ENCODE results near the gene ITIH5.

ITIH5 gene

DNA sequence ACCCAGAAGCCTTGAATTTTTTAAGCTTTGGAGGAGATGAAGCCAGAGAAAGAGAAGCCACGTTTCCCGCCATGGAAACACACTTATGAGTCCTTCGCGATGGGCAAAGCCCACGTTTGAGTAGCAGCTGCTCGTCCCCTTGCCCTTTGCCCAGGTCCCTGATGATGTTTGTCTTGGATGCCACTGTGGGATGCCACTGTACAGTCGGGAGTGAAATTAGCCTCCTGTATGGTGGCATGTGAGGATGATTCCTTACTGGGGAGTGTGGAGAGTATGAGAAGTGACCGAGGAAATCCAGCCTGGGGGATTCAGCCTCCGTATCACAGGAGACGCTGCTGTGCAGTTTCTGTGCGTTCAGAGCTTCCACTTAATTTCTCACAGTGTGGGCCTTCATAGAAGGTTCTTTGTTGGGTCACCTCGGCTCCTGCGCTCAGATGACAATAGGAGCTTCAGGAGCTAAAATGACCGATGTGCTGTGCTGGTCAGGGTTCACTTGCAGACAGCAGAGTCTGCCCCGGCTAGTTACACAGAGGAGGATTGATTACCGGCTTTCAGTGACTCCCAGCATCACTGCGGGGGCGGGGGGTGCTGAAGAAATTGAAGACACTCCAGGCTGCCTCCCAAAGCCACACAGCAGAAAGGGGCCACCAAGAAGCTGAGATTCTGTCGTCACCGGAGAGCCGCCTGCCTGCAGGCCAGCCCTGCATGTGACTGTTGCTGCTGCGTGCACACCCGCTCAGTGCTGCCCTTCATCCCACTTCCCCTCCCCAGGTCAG, 133.9 kb downstream of the ITIH5 start:
- TF ChIP-seq GATA1 (IDR thresholded peaks at IDR 0.05; ENCODE audit: low read depth, low read length) = no peak
- no peak for TF ChIP-seq POLR2A (IDR thresholded peaks at IDR 0.05; ENCODE audit: low read length)
- no peak for DNase-seq

DNA sequence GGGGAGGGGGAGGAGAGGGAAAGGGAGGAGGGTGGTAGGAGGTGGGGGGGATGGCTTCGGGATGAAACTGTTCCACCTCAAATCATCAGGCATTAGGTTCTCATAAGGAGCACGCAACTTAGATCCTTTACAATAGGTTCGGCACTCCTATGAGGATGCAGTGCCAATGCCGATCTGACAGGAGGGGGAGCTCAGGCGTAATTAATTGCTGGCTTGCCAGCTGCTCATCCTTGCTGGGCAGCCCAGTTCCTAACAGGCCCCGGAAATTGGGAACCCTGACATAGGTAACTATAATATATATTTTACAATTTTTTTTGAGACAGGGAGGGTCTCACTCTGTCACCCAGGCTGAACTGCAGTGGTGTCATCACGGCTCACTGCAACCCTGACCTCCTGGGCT, 137.1 kb downstream of the ITIH5 start:
- TF ChIP-seq POLR2A (IDR thresholded peaks at IDR 0.05; ENCODE audit: low read length) (no peak), GATA1 (IDR thresholded peaks at IDR 0.05; ENCODE audit: low read depth, low read length) (no peak)
- DNase-seq = no peak

DNA sequence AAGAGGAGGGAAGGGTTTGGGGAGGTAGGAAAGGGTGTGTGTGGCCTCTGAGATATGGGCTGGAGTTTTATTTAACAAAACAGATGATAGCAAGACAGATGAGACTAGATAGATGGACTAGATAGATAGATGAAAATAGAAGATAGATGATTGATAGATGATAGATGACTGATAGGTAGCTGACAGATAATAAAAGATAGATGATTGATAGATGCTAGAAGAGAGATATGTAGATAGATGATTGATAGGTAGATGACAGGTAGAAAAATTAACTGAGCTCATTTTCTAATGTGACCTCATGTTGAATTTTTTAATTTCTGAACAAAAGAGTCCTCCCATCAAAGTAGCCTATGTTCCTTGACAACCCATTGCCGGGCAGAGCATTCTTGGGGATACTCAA, 139.3 kb downstream of the ITIH5 start:
- DNase-seq = no peak
- no peak for TF ChIP-seq POLR2A (IDR thresholded peaks at IDR 0.05; ENCODE audit: low read length)
- no peak for TF ChIP-seq GATA1 (IDR thresholded peaks at IDR 0.05; ENCODE audit: low read depth, low read length)

DNA sequence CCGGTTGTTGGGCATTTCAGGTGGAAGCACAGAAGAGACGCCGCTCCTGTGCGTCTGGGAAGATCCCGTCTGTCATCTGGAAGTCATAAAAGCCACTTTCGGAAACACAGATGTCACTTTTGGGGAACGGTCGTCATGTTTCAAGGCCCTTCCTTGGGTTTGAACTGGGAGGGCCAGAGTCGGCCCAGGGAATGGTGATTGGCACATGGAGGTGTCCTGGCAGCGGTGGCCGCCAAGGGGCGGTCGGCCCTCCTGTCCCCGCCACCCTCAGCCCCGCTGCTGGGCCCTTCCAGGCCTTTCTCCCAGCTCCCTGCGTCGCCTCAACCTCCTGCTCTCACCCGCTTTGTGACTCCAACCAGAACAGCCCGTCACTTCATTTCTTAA, 140.8 kb downstream of the ITIH5 start:
- DNase-seq = no peak
- no peak for TF ChIP-seq GATA1 (IDR thresholded peaks at IDR 0.05; ENCODE audit: low read depth, low read length)
- no peak for TF ChIP-seq POLR2A (IDR thresholded peaks at IDR 0.05; ENCODE audit: low read length)

DNA sequence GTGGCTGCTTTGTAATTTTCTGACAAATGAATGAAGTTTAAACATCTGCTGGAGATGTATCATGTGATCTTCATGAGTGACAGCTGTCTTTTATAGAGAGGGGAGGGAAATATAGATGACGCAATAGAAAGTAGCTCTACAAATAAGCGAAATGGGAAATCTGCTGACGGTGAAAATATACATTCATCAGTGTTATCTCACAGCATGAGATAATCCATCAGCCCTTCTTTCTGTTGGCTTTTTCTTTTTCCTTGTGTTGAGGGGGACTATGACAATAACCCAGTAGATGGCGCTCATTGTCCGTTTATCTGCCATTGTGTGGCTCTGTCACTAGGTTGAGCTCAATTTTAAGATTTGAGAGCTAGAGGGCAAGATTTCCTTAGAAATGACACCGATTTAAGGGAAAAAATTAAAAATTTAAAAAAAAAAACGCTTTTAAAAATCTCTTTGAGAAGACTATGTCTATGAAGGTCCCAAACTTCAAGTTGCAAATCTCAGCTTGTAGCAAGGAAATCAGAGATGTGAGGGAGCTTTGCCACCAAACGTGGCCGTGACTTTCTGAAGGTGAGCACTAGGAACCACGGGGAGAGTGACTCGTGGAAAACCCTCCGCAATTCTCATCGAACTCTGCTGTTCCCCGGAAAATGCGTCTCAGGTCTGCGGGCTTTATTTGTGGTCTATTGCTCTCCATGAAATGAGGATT, 141.3 kb downstream of the ITIH5 start:
- TF ChIP-seq GATA1 (IDR thresholded peaks at IDR 0.05; ENCODE audit: low read depth, low read length) = no peak
- TF ChIP-seq POLR2A (IDR thresholded peaks at IDR 0.05; ENCODE audit: low read length) = no peak
- DNase-seq = peak; percentile 61 to 79

DNA sequence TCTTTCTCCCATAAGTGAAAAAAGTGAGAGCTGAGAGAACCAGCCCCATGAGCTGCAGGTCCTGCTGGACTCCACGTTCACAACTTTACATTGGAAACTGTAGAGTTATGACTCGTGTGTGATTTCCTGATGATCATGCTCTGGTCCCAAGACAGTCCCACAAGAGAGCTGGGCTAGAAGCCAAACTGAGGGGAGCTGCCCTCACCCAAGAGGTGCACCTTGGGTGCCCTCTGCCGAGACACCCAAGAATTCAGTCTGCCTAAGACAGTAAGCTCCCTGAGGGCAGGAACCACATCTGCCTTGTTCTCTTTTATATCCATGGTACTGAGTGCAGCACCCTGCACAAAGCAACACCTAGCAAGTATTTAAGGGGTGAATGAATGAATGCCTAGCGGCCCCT, 143.1 kb downstream of the ITIH5 start:
- no peak for DNase-seq

DNA sequence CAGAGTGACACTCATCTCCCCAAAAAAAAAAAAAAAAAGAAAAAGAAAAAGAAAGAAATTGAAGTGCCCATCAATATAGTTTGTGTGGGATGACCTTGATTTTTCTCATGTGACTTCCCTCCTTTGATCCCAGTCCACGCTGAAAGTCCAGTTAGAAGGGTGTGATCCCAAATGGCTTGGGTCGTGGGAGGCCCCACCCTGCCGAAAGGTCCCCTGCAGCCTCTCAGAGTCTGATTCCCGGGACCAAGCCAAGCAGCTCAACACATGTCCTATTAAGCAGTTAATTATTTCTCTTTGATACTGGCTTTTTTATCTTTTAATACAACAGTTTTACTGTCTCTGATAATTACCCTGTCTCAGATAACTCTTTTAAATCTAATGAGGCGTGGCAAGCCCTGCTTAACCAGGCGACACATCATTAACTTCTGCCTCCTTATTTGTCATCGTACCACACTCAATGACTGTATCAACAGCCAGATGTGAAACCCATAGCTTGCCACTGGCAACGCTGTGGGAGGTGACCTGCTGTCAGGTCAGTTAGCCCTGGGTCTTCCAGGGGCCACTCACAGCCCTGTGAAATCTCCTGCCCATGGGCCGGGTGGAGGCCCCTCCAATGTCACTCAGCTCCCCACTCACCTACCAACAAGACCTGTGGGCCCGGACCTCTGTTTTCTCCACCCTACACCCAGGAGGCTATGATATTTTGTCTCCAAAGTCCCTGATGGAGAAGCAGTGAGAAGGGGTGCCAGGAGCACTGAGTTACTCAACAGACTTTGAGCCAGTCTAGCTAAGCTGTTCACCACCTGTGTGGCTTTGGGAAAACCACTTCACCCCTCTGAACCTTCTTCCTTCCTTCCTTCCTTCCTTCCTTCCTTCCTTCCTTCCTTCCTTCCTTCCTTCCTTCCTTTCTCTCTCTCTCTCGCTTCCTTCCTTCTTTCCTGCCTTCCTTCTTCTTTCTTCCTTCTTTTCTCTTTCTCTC, 146.0 kb downstream of the ITIH5 start:
- no peak for DNase-seq
- TF ChIP-seq POLR2A (IDR thresholded peaks at IDR 0.05; ENCODE audit: low read length) (no peak), GATA1 (IDR thresholded peaks at IDR 0.05; ENCODE audit: low read depth, low read length) (no peak)

More for the DNA sequence above, 143.1 kb downstream of the ITIH5 start:
- no peak for TF ChIP-seq GATA1 (IDR thresholded peaks at IDR 0.05; ENCODE audit: low read depth, low read length)
- TF ChIP-seq POLR2A (IDR thresholded peaks at IDR 0.05; ENCODE audit: low read length) = no peak

DNA sequence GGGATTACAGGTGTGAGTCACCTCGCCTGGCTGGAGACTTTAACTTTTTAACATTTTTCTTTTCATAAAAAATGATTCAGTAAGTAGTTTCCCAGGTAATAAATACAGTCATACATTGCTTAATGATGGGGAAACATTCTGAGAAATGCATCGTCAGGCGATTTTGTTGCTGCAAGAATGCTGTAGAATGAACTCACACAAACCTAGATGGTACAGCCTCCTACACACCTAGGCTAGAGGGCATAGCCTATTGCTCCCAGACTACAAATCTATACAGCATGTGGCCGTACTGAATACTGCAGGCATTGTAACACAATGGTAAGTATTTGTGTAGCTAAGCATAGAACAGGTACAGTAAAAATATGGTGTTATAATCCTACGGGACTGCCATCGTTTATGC, 147.4 kb downstream of the ITIH5 start:
- DNase-seq = no peak
- no peak for TF ChIP-seq GATA1 (IDR thresholded peaks at IDR 0.05; ENCODE audit: low read depth, low read length)

DNA sequence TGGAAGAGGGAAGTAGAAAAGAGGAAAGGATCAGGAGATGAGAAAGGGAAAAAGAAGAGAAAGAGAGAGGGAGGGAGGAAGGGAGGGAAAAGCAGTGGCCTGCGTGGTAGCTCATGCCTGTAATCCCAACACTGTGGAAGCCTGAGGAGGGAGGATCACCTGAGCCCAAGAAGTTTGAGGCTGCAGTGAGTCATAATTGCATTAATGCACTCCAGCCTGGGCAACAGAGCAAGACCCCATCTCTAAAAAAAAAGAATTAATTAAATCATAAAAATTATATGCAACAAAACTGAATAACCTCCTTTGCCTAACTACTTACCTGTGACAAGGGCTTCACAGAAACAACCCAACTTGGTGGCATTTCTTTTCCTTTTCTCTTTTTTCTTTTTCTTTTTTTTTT, 148.1 kb downstream of the ITIH5 start:
- TF ChIP-seq POLR2A (IDR thresholded peaks at IDR 0.05; ENCODE audit: low read length) = no peak
- no peak for TF ChIP-seq GATA1 (IDR thresholded peaks at IDR 0.05; ENCODE audit: low read depth, low read length)
- DNase-seq = no peak

DNA sequence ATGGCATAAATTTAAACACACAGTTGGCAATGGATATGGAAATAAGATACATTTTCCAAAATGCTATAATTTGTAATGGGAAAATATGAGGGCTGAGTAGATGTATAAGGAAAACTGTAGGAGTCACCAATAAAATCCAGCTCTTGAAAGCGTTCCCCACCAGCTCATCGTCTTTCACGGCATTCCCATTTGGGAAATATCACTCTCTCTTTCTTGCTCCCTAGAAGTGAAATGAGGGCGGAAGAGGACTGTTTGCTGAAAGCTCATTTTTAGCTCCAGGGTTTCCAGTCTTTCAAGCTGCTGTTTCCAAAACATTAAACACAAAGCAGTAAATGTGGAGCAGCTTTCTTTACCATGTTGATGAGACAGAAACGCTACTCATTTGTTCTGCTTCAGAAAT, 151.3 kb downstream of the ITIH5 start:
- no peak for DNase-seq
- TF ChIP-seq GATA1 (IDR thresholded peaks at IDR 0.05; ENCODE audit: low read depth, low read length) (no peak), POLR2A (IDR thresholded peaks at IDR 0.05; ENCODE audit: low read length) (no peak)

DNA sequence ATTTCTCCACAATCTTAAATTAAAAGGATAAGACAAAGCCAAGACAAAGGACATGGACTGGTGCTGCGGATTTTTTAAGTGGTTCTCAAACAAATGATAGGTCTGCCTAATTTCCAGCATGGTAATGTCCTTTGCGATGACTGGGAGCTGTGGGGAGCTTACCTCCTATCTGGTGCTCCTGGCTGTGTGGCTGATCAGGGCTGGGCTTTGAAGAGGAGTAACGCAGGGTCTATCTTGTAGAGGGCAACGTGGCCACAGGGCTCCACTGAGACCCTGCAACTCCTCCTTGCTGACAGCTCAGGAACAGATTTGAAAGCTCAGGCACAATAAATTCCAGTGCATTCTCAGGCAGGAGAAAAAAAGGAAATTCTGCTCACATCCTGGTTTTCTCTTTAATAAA, 152.8 kb downstream of the ITIH5 start:
- no peak for DNase-seq
- TF ChIP-seq POLR2A (IDR thresholded peaks at IDR 0.05; ENCODE audit: low read length) (no peak), GATA1 (IDR thresholded peaks at IDR 0.05; ENCODE audit: low read depth, low read length) (no peak)

DNA sequence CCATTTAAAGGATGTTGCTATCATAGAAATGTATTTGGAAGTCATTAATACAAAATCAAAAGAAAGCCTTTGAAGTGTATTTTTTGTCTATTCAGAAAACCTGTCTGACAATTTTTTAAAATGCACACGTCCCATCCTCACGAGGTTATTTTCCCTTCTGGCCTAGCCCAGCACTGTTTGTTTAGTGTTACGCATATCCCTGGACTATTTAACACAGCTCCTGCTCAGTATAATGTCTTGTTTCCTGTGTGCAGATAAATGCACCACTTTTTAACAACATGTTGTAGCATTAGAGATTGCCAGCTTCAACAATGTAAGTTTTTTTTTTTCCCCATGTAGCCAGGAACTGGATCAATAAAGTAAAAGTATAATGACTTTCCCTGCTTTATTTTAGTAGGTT, 153.3 kb downstream of the ITIH5 start:
- no peak for DNase-seq
- TF ChIP-seq POLR2A (IDR thresholded peaks at IDR 0.05; ENCODE audit: low read length) (no peak), GATA1 (IDR thresholded peaks at IDR 0.05; ENCODE audit: low read depth, low read length) (no peak)

DNA sequence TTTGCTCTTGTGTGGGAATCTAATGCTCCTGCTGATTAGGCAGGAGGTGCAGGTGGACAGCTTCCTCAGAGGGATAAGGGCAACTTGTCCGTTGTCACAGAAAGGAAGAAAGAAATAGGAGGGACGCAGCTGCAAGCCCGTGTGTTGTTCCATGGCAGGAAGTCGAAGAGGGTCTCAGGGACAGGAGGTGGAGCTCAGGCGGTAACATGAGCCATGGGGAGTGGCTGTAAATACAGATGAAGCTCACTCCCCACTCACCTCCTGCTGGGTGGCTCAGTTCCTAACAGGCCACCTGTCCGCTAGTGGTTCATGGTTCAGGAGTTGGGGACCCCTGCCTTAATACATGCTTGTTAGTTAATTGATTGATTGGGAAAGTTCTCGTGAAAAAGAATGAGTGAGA, 154.3 kb downstream of the ITIH5 start:
- no peak for TF ChIP-seq GATA1 (IDR thresholded peaks at IDR 0.05; ENCODE audit: low read depth, low read length)
- TF ChIP-seq POLR2A (IDR thresholded peaks at IDR 0.05; ENCODE audit: low read length) = no peak
- no peak for DNase-seq

DNA sequence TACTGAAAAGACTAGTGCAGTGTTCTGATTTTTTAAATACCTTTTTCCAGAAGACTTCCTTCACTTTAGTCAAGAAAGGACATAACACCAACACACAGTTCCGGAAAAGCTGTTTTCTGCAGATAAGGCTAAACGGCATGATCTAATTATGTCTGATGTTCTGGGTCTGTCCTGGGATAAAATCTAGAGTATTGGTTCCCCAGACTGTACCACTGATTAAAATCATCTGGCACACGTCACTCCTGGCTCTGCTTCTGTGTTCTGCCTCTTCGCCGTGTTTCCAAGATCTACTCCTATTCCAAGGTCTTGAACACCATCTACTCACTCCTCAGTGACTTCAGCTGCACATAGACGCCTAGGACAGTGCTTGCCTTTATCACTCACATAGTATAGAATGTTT, 155.2 kb downstream of the ITIH5 start:
- no peak for TF ChIP-seq GATA1 (IDR thresholded peaks at IDR 0.05; ENCODE audit: low read depth, low read length)
- no peak for TF ChIP-seq POLR2A (IDR thresholded peaks at IDR 0.05; ENCODE audit: low read length)
- no peak for DNase-seq
